ENCODE results near the gene CCAR1. TPM values are rescaled to one million over a fixed set of nuclear protein-coding genes. Genes with fewer than 3 reads are reported as not detected.

The CCAR1 gene
- total RNA-seq, 1 experiment from 2014 or later = 84.4 TPM

- TF ChIP-seq ATF3 (IDR thresholded peaks at IDR 0.05) = no peak
- peak; percentile 82 for TF ChIP-seq CBX3 (IDR thresholded peaks at IDR 0.05; ENCODE audit: low read depth)
- TF ChIP-seq ELF1 (IDR thresholded peaks at IDR 0.05; ENCODE audit: borderline replicate concordance, low read depth) = no peak; the same call in 1 of the 2 replicates
- TF ChIP-seq MAX (IDR thresholded peaks at IDR 0.05) = peak; percentile 90
- no peak for TF ChIP-seq EZH2 (IDR thresholded peaks at IDR 0.05)
- no peak for TF ChIP-seq JUND (IDR thresholded peaks at IDR 0.05)
- TF ChIP-seq REST (IDR thresholded peaks at IDR 0.05; ENCODE audit: low read depth) = no peak
- peak; percentile 92; the same call in 1 of the 2 replicates for TF ChIP-seq ZFX (IDR thresholded peaks at IDR 0.05)
Observed at GRCh38 chr10:68720793-68721672, at the start of gene CCAR1 (continued).

- intact Hi-C loops (cut with micrococcal nuclease) = no loop called here
- H3K4me3 ChIP-seq (replicated peaks in 1 of 2; ENCODE audit: low read depth in 1 of 2, low read length in 2 of 2) = no peak overlapping the region
- H3K4me2 ChIP-seq (ENCODE audit: low read length) = no peak overlapping the region
- H3K27ac ChIP-seq (ENCODE audit: low read depth, low read length) = no peak overlapping the region
- H3K4me1 ChIP-seq (ENCODE audit: control insufficient read depth in 1 of 2, insufficient read depth in 2 of 2, low read length in 2 of 2) = no peaks in the 10 kb centered on the region
- no peaks in the 10 kb centered on the region for H3K36me3 ChIP-seq (ENCODE audit: control insufficient read depth in 1 of 2, insufficient read depth in 2 of 2, low read length in 2 of 2)
- no peaks in the 10 kb centered on the region for H3K79me2 ChIP-seq (ENCODE audit: insufficient read depth, low read length)
- no TSS peak for BruUV-seq (replicated peaks)
- ChIA-PET POLR2A (no interaction called here), CTCF (no interaction called here), RAD21 (ENCODE audit: low non-redundant PET in 1 of 2, low total read pairs in 2 of 2, uncharacterized antibody in 2 of 2, unreplicated experiment in 2 of 2) (no interaction called here)
- no peak overlapping the region for H2AFZ ChIP-seq (ENCODE audit: low read depth, low read length, poor library complexity, severe bottlenecking)
- H4K20me1 ChIP-seq (ENCODE audit: insufficient read depth) = no peaks in the 10 kb centered on the region
- H3K9ac ChIP-seq (ENCODE audit: low read length) = no peak overlapping the region
- DNase-seq (ENCODE audit: low read depth, low spot score) (no peak), ATAC-seq (no peak)
- TF ChIP-seq ZBTB33 (IDR thresholded peaks at IDR 0.05; ENCODE audit: extremely low read depth, insufficient replicate concordance, low read length) (no peak), SRF (IDR thresholded peaks at IDR 0.05; ENCODE audit: low read depth) (no peak), POLR2AphosphoS5 (IDR thresholded peaks at IDR 0.05; ENCODE audit: low read depth, low read length) (no peak), RAD21 (IDR thresholded peaks at IDR 0.05; ENCODE audit: low read depth) (no peak), EZH2 (IDR thresholded peaks at IDR 0.05) (no peak), FOSL1 (IDR thresholded peaks at IDR 0.05; ENCODE audit: low read depth) (no peak), EGR1 (IDR thresholded peaks at IDR 0.05; ENCODE audit: low read depth) (no peak)
- H3K9me3 ChIP-seq (ENCODE audit: control insufficient read depth in 1 of 2, insufficient read depth in 1 of 2, low read depth in 1 of 2, low read length in 2 of 2) = no peaks in the 10 kb centered on the region
- no peaks in the 10 kb centered on the region for H3K27me3 ChIP-seq (ENCODE audit: insufficient read depth, low read length)
- H3K9me2 ChIP-seq (ENCODE audit: insufficient read depth) = no peaks in the 10 kb centered on the region
Observed at GRCh38 chr10:68684413-68684812, 36.6 kb upstream of the CCAR1 start.
